Measurements from ENCODE around the gene PDGFRB.
A peak's percentile ranks its signal among the peaks of the same experiment; 100 is the strongest.

Gene PDGFRB

GRCh38 chr5:150155258-150156026 is at the start of gene PDGFRB:
PDGFRB (minus strand) TSS chr5:150155845; CDS start chr5:150137047, 18,798 bp downstream.
- peak; percentile 94 for DNase-seq (ENCODE audit: low spot score)

- DNase-seq (ENCODE audit: low spot score) = no peak
Measured at GRCh38 chr5:150204590-150204960, 48.9 kb upstream of the PDGFRB start.

- no peak for DNase-seq (ENCODE audit: low spot score)
Measured at GRCh38 chr5:150203832-150204589, 48.4 kb upstream of the PDGFRB start.

GRCh38 chr5:150202501-150202900 is 46.9 kb upstream of the PDGFRB start:
- no peak for DNase-seq (ENCODE audit: low spot score)

- no peak for DNase-seq (ENCODE audit: low spot score)
Measured at GRCh38 chr5:150197476-150197875, 41.8 kb upstream of the PDGFRB start.

- DNase-seq (ENCODE audit: low spot score) = no peak
Measured at GRCh38 chr5:150196986-150197385, 41.3 kb upstream of the PDGFRB start.

- no peak for DNase-seq (ENCODE audit: low spot score)
Measured at GRCh38 chr5:150196514-150196913, 40.9 kb upstream of the PDGFRB start.

GRCh38 chr5:150195736-150196485 is 40.3 kb upstream of the PDGFRB start:
- DNase-seq (ENCODE audit: low spot score) = no peak

- no peak for DNase-seq (ENCODE audit: low spot score)
Measured at GRCh38 chr5:150192462-150192861, 36.8 kb upstream of the PDGFRB start.

- no peak for DNase-seq (ENCODE audit: low spot score)
Measured at GRCh38 chr5:150190987-150191386, 35.3 kb upstream of the PDGFRB start.

GRCh38 chr5:150190503-150190979 is 34.9 kb upstream of the PDGFRB start:
- no peak for DNase-seq (ENCODE audit: low spot score)

GRCh38 chr5:150189728-150190502 is 34.3 kb upstream of the PDGFRB start, which contains the start of gene SLC6A7:
SLC6A7 (plus strand) TSS chr5:150190062; CDS start chr5:150190328, 266 bp downstream.
- DNase-seq (ENCODE audit: low spot score) = no peak

GRCh38 chr5:150189326-150189725 is 33.7 kb upstream of the PDGFRB start:
- no peak for DNase-seq (ENCODE audit: low spot score)

- DNase-seq (ENCODE audit: low spot score) = no peak
Measured at GRCh38 chr5:150188146-150188842, 32.6 kb upstream of the PDGFRB start.

GRCh38 chr5:150186897-150187296 is 31.3 kb upstream of the PDGFRB start:
- DNase-seq (ENCODE audit: low spot score) = no peak

- no peak for DNase-seq (ENCODE audit: low spot score)
Measured at GRCh38 chr5:150186137-150186536, 30.5 kb upstream of the PDGFRB start.

- DNase-seq (ENCODE audit: low spot score) = no peak
Measured at GRCh38 chr5:150184990-150185912, 29.6 kb upstream of the PDGFRB start.

GRCh38 chr5:150184006-150184405 is 28.4 kb upstream of the PDGFRB start:
- no peak for DNase-seq (ENCODE audit: low spot score)

GRCh38 chr5:150183436-150183835 is 27.8 kb upstream of the PDGFRB start:
- no peak for DNase-seq (ENCODE audit: low spot score)

GRCh38 chr5:150182774-150183173 is 27.1 kb upstream of the PDGFRB start:
- DNase-seq (ENCODE audit: low spot score) = no peak
